Non-pigmented ciliary epithelial cell (primary cell): ENCODE data around the gene POTEB2.
"Not testable (repeated sequence)": the region's sequence is repeated elsewhere in the genome, so short reads cannot be mapped to it uniquely, and the experiment has no call there.

Experiments used
- DNase-seq: peaks from one replicate; pipeline ENCODE4 v3.0.0-alpha.2; 2010; ENCODE audit warnings: low read depth

The POTEB2 gene

GRCh38 chr15:20866214-20866613, at the start of gene POTEB2:
TSS of gene POTEB2 (minus strand) at chr15:20866314. CDS start at chr15:20866281, 33 bp downstream.
- not testable (repeated sequence) for DNase-seq

DNA sequence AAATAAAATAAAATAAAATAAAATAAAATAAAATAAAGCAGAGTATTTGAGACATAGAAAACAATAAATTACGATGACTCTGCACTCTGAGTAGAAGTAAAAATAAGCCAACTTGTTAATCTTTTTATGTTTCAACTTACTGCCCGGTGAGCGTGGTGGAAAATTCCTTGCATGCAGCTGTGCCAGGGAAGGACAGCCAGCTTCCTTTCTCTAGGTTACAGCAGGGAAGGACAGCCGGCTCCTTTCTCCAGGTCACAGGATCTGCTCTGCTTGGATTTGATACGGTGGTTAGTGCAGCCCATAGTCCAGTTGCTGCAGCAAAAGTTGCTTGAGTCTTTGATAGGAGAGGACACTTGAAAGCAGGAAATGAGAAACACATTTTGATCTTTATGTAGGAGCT, 13.8 kb upstream of the POTEB2 start:
- not testable (repeated sequence) for DNase-seq

DNA sequence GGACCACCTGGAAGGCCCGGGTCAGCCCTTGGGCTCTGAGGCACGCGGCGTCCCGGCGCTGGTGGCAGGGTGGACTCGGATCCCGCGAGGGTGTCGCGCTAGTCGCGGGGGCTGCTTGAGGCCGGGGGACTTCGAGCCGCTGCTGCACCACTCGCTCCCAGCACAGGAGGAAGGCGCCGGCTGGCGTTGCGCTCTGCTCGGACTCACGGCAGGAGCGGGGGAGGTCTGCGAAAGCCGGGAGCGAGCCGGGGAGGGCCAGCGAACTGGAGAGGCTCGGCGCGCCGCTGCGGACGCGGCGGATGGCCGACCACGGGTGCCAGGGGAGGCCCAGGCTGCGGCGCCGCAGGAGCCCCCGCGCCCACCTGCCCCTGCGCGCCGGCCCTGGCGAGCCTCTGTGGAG, 12.3 kb upstream of the POTEB2 start:
- DNase-seq, result not testable (repeated sequence)

- not testable (repeated sequence) for DNase-seq
Observed at GRCh38 chr15:20877819-20878218, 11.7 kb upstream of the POTEB2 start.
